Activated naive CD4-positive, alpha-beta T cell treated with anti-CD3 and anti-CD28 coated beads, Interleukin-2, amount 50 U/mL, for 72 hours (primary cell): ENCODE results near the gene CERS5. TPM values are rescaled to one million over a fixed set of nuclear protein-coding genes. Genes with fewer than 3 reads are reported as not detected.
A peak's percentile ranks its signal among the peaks of the same experiment; 100 is the strongest.

ENCODE experiments used
- ATAC-seq, 2 donors: fragments of 150-1000 bp; cut with Tn5 transposase; 2 replicates each; pipeline ENCODE4 v1.10.0; 2021; ENCODE audit warnings: mild to moderate bottlenecking in 2 of 2, moderate library complexity in 2 of 2
- DNase-seq, 2 donors: peaks; one replicate each; pipeline ENCODE4 v3.0.0; 2021 to 2022; ENCODE audit warnings: low spot score in 2 of 2
- H3K27ac Mint-ChIP-seq, 2 donors: one replicate each; pipeline ENCODE4 v1.8.0; 2022; ENCODE audit warnings: mild to moderate bottlenecking in 2 of 2, mixed read lengths in 2 of 2
- H3K36me3 Mint-ChIP-seq, 2 donors: one replicate each; pipeline ENCODE4 v1.8.0; 2022; ENCODE audit warnings: mixed read lengths in 2 of 2
- H3K9me3 Mint-ChIP-seq, 2 donors: one replicate each; pipeline ENCODE4 v1.8.0; 2022; ENCODE audit warnings: mixed read lengths in 2 of 2
- total RNA-seq, 2 donors: library from RNA; stranded (reverse); gene quantifications; one replicate each; pipeline ENCODE4 v1.2.3, GENCODE V29; 2022

Gene CERS5
- total RNA-seq, 2 donors from 2014 or later: 50.1 to 71.1 TPM

DNA sequence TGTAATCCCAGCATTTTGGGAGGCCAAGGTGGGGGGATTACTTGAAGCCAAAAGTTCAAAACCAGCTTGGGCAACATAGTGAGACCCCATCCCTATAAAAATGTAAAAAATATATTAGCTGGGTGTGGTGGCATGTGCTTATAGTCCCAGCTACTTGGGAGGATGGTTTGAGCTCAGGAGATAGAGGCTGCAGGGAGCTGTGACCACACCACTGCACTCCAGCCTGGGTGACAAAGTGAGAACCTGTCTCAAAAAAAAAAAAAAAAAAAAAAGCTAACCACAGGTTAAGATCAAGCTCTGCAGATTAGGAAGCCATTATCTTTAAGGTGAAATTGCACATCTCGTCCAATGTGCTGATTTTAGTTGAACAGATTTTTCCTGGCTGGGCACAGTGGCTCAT, 23.7 kb upstream of the CERS5 start:
- no peak overlapping the region for H3K27ac Mint-ChIP-seq
- no peaks in the 10 kb centered on the region for H3K9me3 Mint-ChIP-seq
- H3K36me3 Mint-ChIP-seq: peaks cover 6 to 15% of the 10 kb centered on the region in 2 donors
- DNase-seq (no peak), ATAC-seq (no peak)

DNA sequence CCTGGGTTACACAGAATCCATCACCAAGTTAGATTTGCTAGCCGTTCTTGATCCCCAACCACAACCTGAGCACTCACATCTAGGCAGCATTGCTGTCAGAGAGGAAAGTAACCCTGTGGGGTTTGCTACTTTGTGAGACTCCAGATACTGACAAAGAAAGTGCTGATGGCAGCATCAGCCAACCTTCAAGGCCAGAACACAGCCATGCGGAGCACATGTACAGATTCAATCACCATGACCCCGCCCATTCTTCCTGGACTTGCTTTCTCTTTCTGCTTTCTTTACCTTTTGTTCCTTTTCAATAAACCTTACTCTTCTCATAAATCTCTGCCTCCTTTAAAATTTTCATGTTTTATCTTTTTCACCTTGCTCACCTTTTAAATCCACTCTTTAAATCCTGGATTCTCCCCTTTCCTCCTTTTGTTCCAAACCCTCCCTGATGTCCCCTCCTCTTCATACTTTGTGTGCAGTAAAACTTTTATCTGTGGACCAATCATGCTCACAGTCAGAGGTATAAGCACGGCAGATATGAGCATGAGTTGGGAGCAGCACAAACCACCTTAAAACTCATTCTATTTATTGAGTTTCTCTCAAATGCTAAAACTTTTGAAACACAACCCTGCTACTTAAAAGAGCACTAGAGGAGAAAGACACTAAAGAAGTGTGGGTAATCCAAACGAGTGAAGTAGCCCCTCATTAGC, 21.9 kb upstream of the CERS5 start:
- Mint-ChIP-seq H3K27ac (peak overlapping the region; percentile 85 to 93), H3K9me3 (no peaks in the 10 kb centered on the region), H3K36me3 (peaks cover 6 to 19% of the 10 kb centered on the region in 2 donors)
- DNase-seq (no peak), ATAC-seq (peak; percentile 29 to 30)

DNA sequence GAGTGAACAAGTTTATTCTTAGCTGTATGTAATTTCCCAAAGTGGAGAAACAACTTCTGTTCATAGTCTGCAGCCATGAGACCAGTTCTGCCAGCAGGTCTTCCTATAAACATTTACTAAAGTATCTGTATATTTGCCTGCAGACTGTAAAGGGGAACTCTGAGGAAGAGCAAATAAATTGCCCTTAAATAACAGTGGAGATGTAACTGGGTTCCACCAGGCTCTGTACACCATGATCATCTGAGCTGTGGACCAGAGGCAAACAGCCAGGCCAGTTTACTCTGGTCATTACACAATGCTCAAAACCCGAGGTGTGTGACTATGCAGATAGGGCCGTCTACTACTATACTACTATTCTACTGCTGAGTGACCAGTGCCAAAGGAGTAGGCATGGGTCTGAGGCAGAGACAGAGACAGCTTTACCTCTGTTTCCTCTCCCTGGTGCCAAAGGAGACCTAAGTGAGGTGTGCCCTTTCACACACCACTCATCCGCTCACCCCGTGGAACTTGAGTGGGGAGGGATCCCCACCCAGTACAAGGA, 21.1 kb upstream of the CERS5 start:
- Mint-ChIP-seq H3K9me3 (no peaks in the 10 kb centered on the region), H3K36me3 (peaks cover 6 to 19% of the 10 kb centered on the region in 2 donors), H3K27ac (peak overlapping the region; percentile 14 to 85)
- DNase-seq: no peak
- ATAC-seq: peak in 1 of 2 donors; percentile 4

DNA sequence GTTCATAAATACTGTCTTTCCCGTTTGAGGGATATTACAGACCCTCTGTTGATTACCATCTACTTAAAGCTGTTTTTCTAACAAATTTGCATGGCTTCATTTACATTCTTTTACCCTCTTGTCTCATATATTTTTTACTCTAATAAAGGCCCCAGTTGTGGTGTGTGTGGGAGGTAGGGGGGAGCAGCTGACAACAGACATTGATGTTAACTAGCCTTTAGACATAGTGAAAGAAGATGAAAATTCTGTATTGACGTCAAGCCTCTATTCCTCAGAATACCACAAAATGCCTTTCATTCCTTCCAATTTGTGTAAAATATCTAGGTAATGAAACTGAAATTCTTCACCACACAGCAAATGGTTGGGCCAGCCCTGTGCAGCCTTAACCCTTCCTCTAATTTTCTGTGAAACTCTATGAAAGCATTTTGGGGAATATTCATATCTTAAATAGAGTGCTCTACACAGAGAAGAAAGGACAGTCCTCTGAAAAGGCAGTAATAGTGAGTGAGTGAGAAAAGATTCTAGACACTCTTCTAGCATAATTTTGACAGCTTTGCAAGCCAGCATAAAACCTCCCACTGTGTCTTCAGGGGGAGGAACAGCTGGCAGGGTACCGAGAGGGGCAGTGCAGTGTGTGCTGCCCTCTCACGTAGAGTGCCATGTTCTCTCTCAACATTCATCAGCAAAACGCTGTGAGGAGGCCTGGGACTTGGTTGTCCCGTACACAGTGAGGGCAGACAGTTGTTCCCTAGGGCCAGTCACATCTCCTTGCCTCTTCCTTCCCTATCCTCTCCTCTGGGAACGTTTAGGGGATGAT, 20.1 kb upstream of the CERS5 start:
- ATAC-seq (peak; percentile 73 to 84), DNase-seq (no peak)
- Mint-ChIP-seq H3K36me3 (peaks cover 0 to 11% of the 10 kb centered on the region in 2 donors), H3K9me3 (no peaks in the 10 kb centered on the region), H3K27ac (peak overlapping the region; percentile 85 to 92)

DNA sequence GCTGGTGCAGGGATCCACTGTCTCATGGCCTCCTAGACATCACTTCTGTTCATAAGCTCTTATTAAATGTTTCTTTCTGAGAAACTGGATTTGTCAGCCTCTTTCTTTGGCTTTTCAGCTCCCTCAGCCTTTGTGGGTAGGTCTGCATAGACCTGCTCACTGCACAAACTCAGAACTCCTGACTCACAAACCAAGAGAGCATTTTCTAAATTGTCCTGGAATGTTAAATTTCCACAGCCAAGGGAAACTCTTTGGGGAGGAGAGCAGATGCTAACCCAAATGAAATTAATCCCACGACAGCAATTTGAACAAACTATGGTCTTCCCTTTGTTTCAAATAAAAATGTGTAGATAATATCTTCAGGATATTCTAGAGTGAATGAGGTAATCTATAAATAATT, 19.5 kb upstream of the CERS5 start:
- no peak for DNase-seq
- peak overlapping the region; percentile 85 to 92 for H3K27ac Mint-ChIP-seq
- H3K9me3 Mint-ChIP-seq: no peaks in the 10 kb centered on the region
- peaks cover 0 to 9% of the 10 kb centered on the region in 2 donors for H3K36me3 Mint-ChIP-seq
- peak in 1 of 2 donors; percentile 21 for ATAC-seq

DNA sequence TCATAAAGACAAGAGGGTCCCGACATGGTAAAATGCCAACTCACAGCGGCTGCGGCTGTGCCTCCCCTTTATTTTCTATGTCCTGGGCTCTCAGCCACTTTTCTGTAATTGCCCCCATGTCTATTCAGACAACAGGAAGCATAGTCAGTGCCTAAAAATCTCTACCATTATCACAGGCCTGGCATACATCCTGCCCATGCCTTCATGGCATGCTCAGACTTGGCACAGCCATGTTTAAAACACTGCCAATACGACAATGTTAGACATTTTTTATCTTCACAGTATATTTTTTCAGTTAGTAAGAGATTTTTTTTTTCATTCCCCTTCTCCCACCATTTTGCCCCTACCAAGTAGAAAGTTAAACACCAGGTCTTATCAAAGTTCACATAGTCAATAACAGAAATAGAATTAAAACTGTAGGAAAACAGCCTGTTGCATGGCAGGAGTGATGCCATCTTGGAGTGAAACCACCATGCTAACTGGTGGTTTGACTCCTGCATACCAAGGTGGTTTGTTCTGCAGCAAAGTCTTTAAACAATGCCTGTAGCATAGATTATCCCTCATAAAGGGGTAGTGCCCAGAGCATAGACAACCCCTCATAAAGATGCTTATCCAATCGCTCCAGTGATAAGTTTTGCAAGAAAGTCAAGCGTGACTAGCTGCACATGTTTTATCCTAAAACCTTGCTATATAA, 18.9 kb upstream of the CERS5 start:
- H3K27ac Mint-ChIP-seq: peak overlapping the region in 1 of 2 donors; percentile 85
- H3K36me3 Mint-ChIP-seq: peaks cover 0 to 9% of the 10 kb centered on the region in 2 donors
- no peaks in the 10 kb centered on the region for H3K9me3 Mint-ChIP-seq
- DNase-seq (no peak), ATAC-seq (no peak)

DNA sequence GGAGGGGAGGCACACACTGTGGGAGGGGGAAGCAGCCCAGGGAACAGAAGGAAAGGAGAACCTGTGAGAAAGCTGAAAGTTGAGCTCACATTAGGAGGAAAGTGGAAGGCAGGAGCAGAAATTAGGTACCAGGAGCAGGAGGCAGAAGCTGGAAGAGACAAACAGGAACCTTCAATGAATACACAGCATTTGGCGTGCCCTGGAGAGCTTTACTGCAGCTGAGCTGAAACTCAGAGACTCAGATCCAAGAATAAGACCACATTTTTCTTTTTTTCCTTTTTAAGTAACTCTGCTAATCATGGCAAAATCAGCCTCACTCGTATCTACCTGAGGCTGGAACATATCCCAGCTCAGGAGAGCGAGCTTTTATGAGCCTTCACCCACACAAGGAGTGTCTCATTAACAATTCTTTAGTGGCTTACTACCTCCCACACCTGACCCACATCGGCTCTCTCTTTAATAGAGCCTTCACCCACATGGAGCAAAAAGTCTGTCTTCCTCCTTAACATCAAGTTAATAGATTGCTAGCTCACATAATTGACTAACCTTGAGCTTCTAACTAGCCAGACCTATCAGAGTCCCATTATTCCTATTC, 18.2 kb upstream of the CERS5 start:
- ATAC-seq (no peak), DNase-seq (no peak)
- peak overlapping the region; percentile 69 to 85 for H3K27ac Mint-ChIP-seq
- no peaks in the 10 kb centered on the region for H3K9me3 Mint-ChIP-seq
- peaks cover 0 to 9% of the 10 kb centered on the region in 2 donors for H3K36me3 Mint-ChIP-seq

DNA sequence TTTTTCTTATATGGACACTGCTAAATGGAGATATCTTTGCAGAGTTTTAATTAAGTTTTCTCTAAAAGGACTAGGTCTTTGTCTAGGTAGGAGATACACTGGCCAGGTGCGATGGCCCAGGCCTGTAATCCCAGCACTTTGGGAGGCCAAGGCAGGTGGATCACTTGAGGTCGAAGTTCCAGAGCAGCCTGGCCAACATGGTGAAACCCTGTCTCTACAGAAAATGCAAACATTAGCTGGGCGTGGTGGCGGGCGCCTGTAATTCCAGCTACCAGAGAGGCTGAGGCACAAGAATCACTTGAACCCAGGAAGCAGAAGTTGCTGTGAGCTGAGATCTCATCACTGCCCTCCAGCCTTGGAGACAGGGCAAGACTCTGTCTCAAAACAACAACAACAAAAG, 17.1 kb upstream of the CERS5 start:
- ATAC-seq (no peak), DNase-seq (no peak)
- peak overlapping the region in 1 of 2 donors; percentile 85 for H3K27ac Mint-ChIP-seq
- peaks cover 0 to 9% of the 10 kb centered on the region in 2 donors for H3K36me3 Mint-ChIP-seq
- H3K9me3 Mint-ChIP-seq: no peaks in the 10 kb centered on the region

DNA sequence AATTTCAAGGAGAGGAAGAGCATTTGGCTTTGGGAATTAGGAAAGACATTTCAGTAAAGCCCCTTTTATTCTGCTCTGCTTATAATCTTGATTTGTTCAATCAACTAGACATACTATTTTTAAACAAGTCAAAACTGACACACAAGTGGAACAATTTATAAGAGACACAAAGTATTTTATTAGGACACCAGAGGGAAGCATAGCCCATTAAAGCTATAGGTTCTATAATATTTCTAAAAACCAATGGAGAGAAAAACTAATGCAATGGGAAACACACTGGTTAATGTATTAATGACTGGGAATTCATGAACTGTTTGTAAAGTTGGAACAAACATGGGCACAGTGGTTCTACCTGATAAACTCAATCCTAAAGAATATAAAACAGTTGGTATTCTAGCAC, 15.3 kb upstream of the CERS5 start:
- DNase-seq: no peak
- ATAC-seq: no peak
- Mint-ChIP-seq H3K27ac (no peak overlapping the region), H3K36me3 (peaks cover 0 to 12% of the 10 kb centered on the region in 2 donors), H3K9me3 (no peaks in the 10 kb centered on the region)

DNA sequence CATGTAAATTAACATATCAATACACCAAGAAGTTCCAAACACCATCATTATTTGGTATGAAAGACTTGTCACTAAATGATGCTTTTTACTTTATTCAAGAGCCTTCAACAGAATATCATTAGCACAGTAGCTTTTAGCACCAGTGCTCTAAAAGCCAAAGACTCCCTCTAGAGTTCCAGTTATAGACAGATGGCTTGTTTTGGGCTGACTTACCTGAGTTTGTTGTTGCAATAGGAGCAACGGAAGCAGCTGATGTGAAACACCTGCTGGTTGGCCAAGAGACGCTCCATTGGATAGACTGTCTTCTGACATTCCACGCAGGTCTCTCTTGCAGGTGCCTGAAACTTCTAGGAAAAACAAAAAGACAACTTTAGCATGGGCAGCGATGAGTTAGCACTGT, 14.5 kb upstream of the CERS5 start:
- Mint-ChIP-seq H3K9me3 (no peaks in the 10 kb centered on the region), H3K36me3 (peaks cover 0 to 19% of the 10 kb centered on the region in 2 donors), H3K27ac (no peak overlapping the region)
- ATAC-seq (no peak), DNase-seq (no peak)

DNA sequence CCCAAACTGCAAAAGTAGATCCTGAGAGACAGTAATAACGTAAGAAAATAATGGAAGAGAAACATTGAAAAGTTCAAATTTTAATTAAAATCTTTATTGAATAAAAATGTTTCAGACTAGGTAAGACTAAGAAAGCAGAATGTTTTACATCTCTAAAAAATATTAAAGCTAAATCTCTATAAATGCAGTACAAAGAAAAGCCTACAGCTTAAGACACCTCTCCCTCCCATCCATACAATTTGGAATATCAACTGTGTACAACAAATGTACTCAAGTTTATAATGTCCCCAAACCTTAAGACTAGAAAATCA, 8.5 kb upstream of the CERS5 start:
- no peak for DNase-seq
- ATAC-seq: no peak
- Mint-ChIP-seq H3K9me3 (no peaks in the 10 kb centered on the region), H3K36me3 (peaks cover 0 to 10% of the 10 kb centered on the region in 2 donors), H3K27ac (no peak overlapping the region)

DNA sequence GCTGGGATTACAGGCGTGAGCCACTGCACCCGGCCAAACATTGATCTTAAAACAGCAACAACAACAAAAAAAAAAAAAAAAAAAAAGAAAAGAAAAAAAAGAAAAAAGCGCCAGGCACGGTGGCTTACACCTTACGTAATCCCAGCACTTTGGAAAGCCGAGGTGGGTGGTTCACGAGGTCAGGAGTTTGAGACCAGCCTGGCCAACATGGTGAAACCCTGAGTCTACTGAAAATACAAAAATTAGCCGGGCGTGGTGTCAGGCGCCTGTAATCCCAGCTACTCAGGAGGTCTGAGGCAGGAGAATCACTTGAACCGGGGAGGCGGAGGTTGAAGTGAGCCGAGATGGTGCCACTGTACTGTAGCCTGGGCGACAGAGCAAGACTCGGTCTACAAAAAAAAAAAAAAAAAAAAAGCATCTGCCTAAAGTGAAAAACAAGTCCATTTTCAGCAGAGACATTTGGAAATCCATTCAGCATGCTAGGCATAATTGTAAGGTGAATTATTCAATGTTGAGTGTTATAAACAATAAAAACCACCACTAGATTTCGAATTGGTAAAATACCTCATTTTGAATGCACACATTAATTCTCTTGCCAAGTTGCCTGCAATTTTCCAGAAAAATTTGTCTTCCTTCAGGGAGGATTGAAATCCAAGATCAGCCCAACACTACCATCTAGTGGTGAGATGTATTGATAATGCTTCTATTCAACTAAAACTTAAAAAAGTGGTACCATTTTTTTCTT, 8.0 kb upstream of the CERS5 start:
- Mint-ChIP-seq H3K27ac (no peak overlapping the region), H3K36me3 (peaks cover 0 to 10% of the 10 kb centered on the region in 2 donors), H3K9me3 (no peaks in the 10 kb centered on the region)
- DNase-seq: no peak
- ATAC-seq: no peak

DNA sequence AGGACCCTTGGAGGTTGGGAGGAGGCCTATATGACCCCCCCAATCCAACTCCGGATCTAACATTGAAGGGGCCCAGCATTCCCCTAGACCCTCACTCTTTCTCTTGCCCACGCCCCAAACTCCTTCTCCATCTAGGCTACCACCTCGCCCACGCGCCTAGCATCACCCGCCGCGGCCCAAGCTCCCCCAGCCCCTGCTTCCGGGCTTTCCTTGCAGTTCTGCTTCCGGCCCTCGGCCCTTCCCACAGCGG, 445 bp downstream of the CERS5 start:
- ATAC-seq (peak; percentile 30 to 60), DNase-seq (peak in 1 of 2 donors; percentile 69)
- H3K36me3 Mint-ChIP-seq: peaks cover 9 to 23% of the 10 kb centered on the region in 2 donors
- H3K27ac Mint-ChIP-seq: peak overlapping the region; percentile 89 to 97
- no peaks in the 10 kb centered on the region for H3K9me3 Mint-ChIP-seq

DNA sequence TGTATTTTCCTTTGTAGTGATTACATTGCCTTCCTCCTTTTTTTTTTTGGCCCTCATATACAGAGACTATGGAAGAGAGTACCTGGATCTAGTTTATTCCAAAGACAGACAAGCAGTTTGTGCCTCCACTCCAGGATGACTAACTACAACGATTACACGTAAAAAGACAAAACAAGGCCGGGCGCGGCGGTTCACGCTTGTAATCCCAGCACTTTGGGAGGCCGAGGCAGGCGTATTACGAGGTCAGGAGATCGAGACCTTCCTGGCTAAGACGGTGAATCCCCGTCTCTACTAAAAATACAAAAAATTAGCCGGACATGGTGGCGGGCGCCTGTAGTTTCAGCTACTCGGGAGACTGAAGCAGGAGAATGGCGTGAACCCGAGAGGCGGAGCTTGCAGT, 2.2 kb downstream of the CERS5 start:
- no peaks in the 10 kb centered on the region for H3K9me3 Mint-ChIP-seq
- no peak overlapping the region for H3K27ac Mint-ChIP-seq
- DNase-seq (no peak), ATAC-seq (no peak)
- peaks cover 9 to 23% of the 10 kb centered on the region in 2 donors for H3K36me3 Mint-ChIP-seq

DNA sequence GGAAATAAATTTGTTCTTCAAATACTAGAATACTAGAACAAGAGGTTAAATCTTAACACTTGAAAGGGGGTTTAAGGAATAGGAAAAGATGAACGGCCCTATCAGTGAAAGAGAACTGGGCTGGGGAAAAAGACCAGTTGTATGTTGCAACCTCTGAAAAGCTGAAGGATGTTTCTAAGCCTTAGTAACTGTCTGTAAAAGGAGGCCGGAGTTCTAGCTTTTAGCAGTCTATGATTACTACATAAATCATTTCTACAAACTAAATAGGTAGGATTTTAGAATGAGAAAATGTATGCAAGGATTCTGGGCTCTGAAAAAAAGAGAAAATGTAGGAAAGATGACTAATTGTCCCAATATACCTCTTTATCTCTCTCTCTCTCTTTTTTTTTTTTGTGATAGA, 4.9 kb downstream of the CERS5 start:
- peaks cover 9 to 23% of the 10 kb centered on the region in 2 donors for H3K36me3 Mint-ChIP-seq
- H3K9me3 Mint-ChIP-seq: no peaks in the 10 kb centered on the region
- ATAC-seq (no peak), DNase-seq (no peak)
- no peak overlapping the region for H3K27ac Mint-ChIP-seq

DNA sequence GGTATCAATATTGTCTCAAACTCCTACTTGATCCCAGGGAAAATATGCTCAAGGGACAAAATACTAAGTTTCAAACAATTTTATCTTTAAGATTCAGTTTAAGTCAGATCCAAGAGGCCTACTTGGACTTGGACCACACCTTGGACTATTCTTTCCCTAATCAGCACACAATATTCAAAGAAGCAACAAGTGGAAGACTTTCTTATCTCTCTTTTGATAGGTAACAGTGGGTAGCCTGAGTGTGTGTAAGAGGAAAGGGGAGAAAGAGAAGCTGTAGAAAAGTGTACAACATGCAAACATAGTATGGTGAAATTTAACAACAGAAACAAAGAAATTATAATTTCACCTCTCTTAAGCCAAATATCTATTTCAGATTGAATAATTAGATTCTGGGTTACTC, 6.5 kb downstream of the CERS5 start:
- DNase-seq (no peak), ATAC-seq (no peak)
- no peaks in the 10 kb centered on the region for H3K9me3 Mint-ChIP-seq
- peaks cover 0 to 12% of the 10 kb centered on the region in 2 donors for H3K36me3 Mint-ChIP-seq
- no peak overlapping the region for H3K27ac Mint-ChIP-seq
